ENCODE measurements around the gene PLXNA4. TPM values are rescaled to one million over a fixed set of nuclear protein-coding genes. Genes with fewer than 3 reads are reported as not detected.

Gene PLXNA4
- total RNA-seq, 1 donor from 2014 or later = 16.2 TPM

DNA sequence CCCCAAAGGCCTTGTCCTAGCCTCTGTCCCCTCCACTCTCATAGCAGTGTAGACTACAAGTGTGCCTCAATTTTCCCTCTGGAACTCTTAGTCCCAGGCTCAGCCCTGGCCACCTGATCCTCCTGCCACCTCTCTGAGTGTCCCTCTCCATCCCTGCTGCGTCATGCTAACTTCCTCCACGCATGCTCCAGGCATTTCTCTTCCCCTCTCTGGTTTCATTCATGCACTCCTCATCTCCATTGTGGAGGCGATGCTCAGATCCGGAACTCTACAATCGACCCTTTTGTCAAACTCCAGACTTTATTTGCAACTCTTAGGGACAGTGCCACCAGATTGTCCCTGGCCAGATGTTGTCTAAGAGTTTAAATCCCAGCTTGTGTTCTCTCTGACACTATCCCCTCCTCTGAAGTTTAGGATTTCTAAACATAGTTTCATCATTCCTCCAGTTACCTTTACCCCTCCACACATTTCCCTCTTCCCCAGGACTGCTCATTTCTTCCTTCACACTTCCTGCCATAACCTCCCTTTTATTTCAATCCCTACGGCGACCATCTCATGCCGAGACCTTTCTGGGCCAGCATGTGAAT is 492.6 kb downstream of the PLXNA4 start:
- no peaks in the 10 kb centered on the region for H3K36me3 Mint-ChIP-seq (ENCODE audit: unreplicated experiment)
- H3K4me1 Mint-ChIP-seq (ENCODE audit: low read depth, unreplicated experiment) = peaks cover 18% of the 10 kb centered on the region
- no peak overlapping the region for H3K27ac Mint-ChIP-seq (ENCODE audit: unreplicated experiment)
- TF ChIP-seq, protein P1, sequence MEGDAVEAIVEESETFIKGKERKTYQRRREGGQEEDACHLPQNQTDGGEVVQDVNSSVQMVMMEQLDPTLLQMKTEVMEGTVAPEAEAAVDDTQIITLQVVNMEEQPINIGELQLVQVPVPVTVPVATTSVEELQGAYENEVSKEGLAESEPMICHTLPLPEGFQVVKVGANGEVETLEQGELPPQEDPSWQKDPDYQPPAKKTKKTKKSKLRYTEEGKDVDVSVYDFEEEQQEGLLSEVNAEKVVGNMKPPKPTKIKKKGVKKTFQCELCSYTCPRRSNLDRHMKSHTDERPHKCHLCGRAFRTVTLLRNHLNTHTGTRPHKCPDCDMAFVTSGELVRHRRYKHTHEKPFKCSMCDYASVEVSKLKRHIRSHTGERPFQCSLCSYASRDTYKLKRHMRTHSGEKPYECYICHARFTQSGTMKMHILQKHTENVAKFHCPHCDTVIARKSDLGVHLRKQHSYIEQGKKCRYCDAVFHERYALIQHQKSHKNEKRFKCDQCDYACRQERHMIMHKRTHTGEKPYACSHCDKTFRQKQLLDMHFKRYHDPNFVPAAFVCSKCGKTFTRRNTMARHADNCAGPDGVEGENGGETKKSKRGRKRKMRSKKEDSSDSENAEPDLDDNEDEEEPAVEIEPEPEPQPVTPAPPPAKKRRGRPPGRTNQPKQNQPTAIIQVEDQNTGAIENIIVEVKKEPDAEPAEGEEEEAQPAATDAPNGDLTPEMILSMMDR (IDR thresholded peaks at IDR 0.05; ENCODE audit: partially characterized antibody, unreplicated experiment) = no peak
- DNase-seq = no peak
- H3K27me3 Mint-ChIP-seq (ENCODE audit: unreplicated experiment) = no peaks in the 10 kb centered on the region
- H3K4me3 Mint-ChIP-seq (ENCODE audit: unreplicated experiment) = peak overlapping the region; percentile 12
- H3K9me3 Mint-ChIP-seq (ENCODE audit: unreplicated experiment) = peaks cover 3% of the 10 kb centered on the region

DNA sequence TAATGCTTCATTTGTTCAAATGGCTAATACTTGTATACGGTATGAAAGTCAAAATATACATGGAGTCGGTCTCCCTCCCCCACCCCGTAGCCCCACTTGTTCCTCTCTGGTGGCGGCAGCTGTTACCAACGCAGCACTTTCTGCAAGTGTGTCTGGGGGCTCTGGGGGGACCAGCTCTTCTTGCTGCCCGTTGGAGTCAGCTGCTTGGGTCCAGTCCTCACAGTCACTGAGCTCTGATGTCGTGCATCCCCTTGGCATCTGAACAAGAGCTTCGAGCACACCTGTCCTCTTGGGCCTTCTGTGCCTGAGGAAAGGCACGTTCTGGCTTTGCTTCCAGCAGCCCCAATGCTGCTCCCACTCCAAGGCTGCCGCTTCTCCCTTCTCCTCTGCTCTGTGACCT is 493.1 kb downstream of the PLXNA4 start:
- H3K4me3 Mint-ChIP-seq (ENCODE audit: unreplicated experiment) = peak overlapping the region; percentile 12
- TF ChIP-seq, protein P1 (IDR thresholded peaks at IDR 0.05; ENCODE audit: partially characterized antibody, unreplicated experiment) = no peak
- H3K36me3 Mint-ChIP-seq (ENCODE audit: unreplicated experiment) = no peaks in the 10 kb centered on the region
- no peaks in the 10 kb centered on the region for H3K27me3 Mint-ChIP-seq (ENCODE audit: unreplicated experiment)
- H3K9me3 Mint-ChIP-seq (ENCODE audit: unreplicated experiment) = peaks cover 3% of the 10 kb centered on the region
- peaks cover 20% of the 10 kb centered on the region for H3K4me1 Mint-ChIP-seq (ENCODE audit: low read depth, unreplicated experiment)
- no peak overlapping the region for H3K27ac Mint-ChIP-seq (ENCODE audit: unreplicated experiment)
- DNase-seq = no peak

DNA sequence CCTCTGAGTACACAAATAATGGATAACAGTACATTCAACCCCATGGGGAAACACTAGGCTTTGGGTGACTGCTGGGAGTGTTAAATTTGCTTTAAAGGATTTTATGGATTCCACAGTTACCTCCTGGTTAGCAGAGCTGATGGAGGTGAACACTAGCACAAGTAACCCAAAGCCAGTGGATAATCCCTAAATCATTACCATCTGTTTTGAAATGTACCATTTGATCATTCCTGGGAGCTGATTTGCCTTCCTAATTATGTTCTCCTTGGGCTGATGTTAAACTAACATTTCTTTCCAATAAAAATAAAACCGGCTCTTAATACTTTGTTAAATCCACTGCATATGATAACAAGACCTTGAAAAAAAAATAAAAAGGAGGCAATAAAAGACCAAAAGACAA is 493.9 kb downstream of the PLXNA4 start:
- Mint-ChIP-seq H3K4me3 (ENCODE audit: unreplicated experiment) (no peak overlapping the region), H3K27me3 (ENCODE audit: unreplicated experiment) (no peaks in the 10 kb centered on the region), H3K9me3 (ENCODE audit: unreplicated experiment) (peaks cover 3% of the 10 kb centered on the region), H3K27ac (ENCODE audit: unreplicated experiment) (no peak overlapping the region), H3K4me1 (ENCODE audit: low read depth, unreplicated experiment) (peaks cover 25% of the 10 kb centered on the region), H3K36me3 (ENCODE audit: unreplicated experiment) (no peaks in the 10 kb centered on the region)
- TF ChIP-seq, protein P1 (IDR thresholded peaks at IDR 0.05; ENCODE audit: partially characterized antibody, unreplicated experiment) = no peak
- no peak for DNase-seq

DNA sequence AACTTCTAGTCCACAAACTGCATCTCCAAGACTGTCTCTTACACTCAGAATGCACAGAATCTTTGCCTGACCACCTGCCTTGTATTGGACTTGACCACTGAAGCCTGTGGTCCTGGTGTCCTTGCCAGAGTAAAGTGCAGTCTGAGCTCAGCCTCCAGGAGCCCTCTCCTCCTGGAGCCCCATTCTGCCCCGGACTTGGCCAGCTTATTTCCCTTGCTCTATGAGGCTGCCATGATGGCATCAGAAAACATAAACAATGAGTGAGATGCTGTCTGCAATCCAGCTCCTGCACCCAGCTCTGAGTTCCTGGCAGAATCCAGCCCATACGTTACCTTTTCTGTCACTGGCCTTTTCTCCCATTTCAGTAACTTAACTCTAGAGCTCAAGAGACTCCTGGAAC is 494.6 kb downstream of the PLXNA4 start:
- no peaks in the 10 kb centered on the region for H3K27me3 Mint-ChIP-seq (ENCODE audit: unreplicated experiment)
- no peak overlapping the region for H3K4me3 Mint-ChIP-seq (ENCODE audit: unreplicated experiment)

More for the DNA sequence above, 494.6 kb downstream of the PLXNA4 start:
- Mint-ChIP-seq H3K4me1 (ENCODE audit: low read depth, unreplicated experiment) (peaks cover 29% of the 10 kb centered on the region), H3K36me3 (ENCODE audit: unreplicated experiment) (no peaks in the 10 kb centered on the region), H3K9me3 (ENCODE audit: unreplicated experiment) (peaks cover 3% of the 10 kb centered on the region), H3K27ac (ENCODE audit: unreplicated experiment) (no peak overlapping the region)
- no peak for DNase-seq
- TF ChIP-seq, protein P1 (IDR thresholded peaks at IDR 0.05; ENCODE audit: partially characterized antibody, unreplicated experiment) = no peak
